GM23338 (cell line): ENCODE results near the gene GRIPAP1. TPM values are rescaled to one million over a fixed set of nuclear protein-coding genes. Genes with fewer than 3 reads are reported as not detected.

ENCODE experiments used
- ATAC-seq: fragments of 200-7000 bp; cut with Tn5 transposase; 3 replicates; pipeline ENCODE4 v1.9.1; 2020
- DNase-seq: peaks from one replicate; pipeline ENCODE4 v3.0.0-alpha.2; 2015; ENCODE audit warnings: low spot score
- H2AFZ ChIP-seq: fragments of 200-600 bp; sonication (generic); 2 replicates; pipeline ENCODE4 v1.8.0; 2016; ENCODE audit warnings: antibody characterized with exemption, mild to moderate bottlenecking, moderate library complexity
- H3F3A ChIP-seq: fragments of 200-600 bp; sonication (generic); replicated peaks from 2 replicates; pipeline ENCODE4 v1.8.0; 2017; ENCODE audit warnings: antibody characterized with exemption, mixed run types, low read depth
- H3K27ac ChIP-seq: fragments of 200-600 bp; sonication (generic); 2 replicates; pipeline ENCODE4 v1.6.1; 2016; ENCODE audit warnings: low read depth
- H3K27me3 ChIP-seq: fragments of 200-600 bp; sonication (generic); 2 replicates; pipeline ENCODE4 v1.8.0; 2016; ENCODE audit warnings: mild to moderate bottlenecking, mixed run types, moderate library complexity; ENCODE audit not compliant: insufficient read depth
- H3K36me3 ChIP-seq: fragments of 200-600 bp; sonication (generic); 2 replicates; pipeline ENCODE4 v1.8.0; 2016; ENCODE audit warnings: mild to moderate bottlenecking; ENCODE audit not compliant: insufficient read depth
- H3K4me1 ChIP-seq: fragments of 200-600 bp; sonication (generic); 2 replicates; pipeline ENCODE4 v1.8.0; 2016; ENCODE audit warnings: mild to moderate bottlenecking, moderate library complexity; ENCODE audit not compliant: insufficient read depth
- H3K4me2 ChIP-seq: fragments of 200-600 bp; sonication (generic); 2 replicates; pipeline ENCODE4 v1.7.1; 2017; ENCODE audit warnings: mixed run types
- H3K4me3 ChIP-seq: fragments of 200-600 bp; sonication (generic); 2 replicates; pipeline ENCODE4 v1.6.1; 2016; ENCODE audit warnings: mixed run types
- H3K79me2 ChIP-seq: fragments of 200-600 bp; sonication (generic); replicated peaks from 2 replicates; pipeline ENCODE4 v1.8.0; 2017; ENCODE audit warnings: mild to moderate bottlenecking; ENCODE audit not compliant: insufficient read depth
- H3K9me2 ChIP-seq: fragments of 200-600 bp; sonication (generic); 2 replicates; pipeline ENCODE4 v1.8.0; 2017; ENCODE audit not compliant: insufficient read depth
- H4K20me1 ChIP-seq: fragments of 200-600 bp; sonication (generic); replicated peaks from 2 replicates; pipeline ENCODE4 v1.8.0; 2017; ENCODE audit warnings: mild to moderate bottlenecking; ENCODE audit not compliant: insufficient read depth
- H3K27ac Mint-ChIP-seq: 2 replicates; pipeline ENCODE4 v1.8.0; 2020; ENCODE audit warnings: inconsistent platforms, mild to moderate bottlenecking, moderate library complexity, mixed read lengths
- H3K27me3 Mint-ChIP-seq: 3 replicates; pipeline ENCODE4 v1.8.0; 2022; ENCODE audit warnings: low read depth, mild to moderate bottlenecking, moderate library complexity, mixed read lengths, inconsistent platforms; ENCODE audit not compliant: insufficient read depth, poor library complexity
- H3K36me3 Mint-ChIP-seq: 3 replicates; pipeline ENCODE4 v1.8.0; 2021; ENCODE audit warnings: low read depth, mild to moderate bottlenecking, inconsistent platforms, moderate library complexity, mixed read lengths
- H3K4me1 Mint-ChIP-seq: 3 replicates; pipeline ENCODE4 v1.8.0; 2020; ENCODE audit warnings: mild to moderate bottlenecking, inconsistent platforms, mixed read lengths
- H3K4me3 Mint-ChIP-seq: 3 replicates; pipeline ENCODE4 v1.8.0; 2021; ENCODE audit warnings: moderate library complexity, mild to moderate bottlenecking, inconsistent platforms, mixed read lengths
- H3K9me3 Mint-ChIP-seq: 3 replicates; pipeline ENCODE4 v1.8.0; 2020; ENCODE audit warnings: moderate library complexity, mild to moderate bottlenecking, inconsistent platforms, mixed read lengths
- CREB1 ChIP-seq: fragments of 250-450 bp; sonication (Bioruptor Pico); IDR thresholded peaks from 2 replicates; pipeline ENCODE4 v1.5.0; 2020; ENCODE audit warnings: low read depth, mild to moderate bottlenecking, moderate library complexity
- EZH2 ChIP-seq: fragments of 200-600 bp; sonication (generic); IDR thresholded peaks from one replicate; pipeline ENCODE4 v1.8.0; 2017; ENCODE audit warnings: antibody characterized with exemption, mild to moderate bottlenecking, low read depth; ENCODE audit not compliant: unreplicated experiment
- JUNB ChIP-seq: IDR thresholded peaks from one replicate; pipeline ENCODE4 v1.6.1; 2016; ENCODE audit warnings: antibody characterized with exemption; ENCODE audit not compliant: unreplicated experiment
- POLR2AphosphoS5 ChIP-seq: IDR thresholded peaks from 2 replicates; pipeline ENCODE4 v1.6.1; 2016; ENCODE audit warnings: antibody characterized with exemption, low read depth
- REST ChIP-seq: IDR thresholded peaks from one replicate; pipeline ENCODE4 v1.6.1; 2018; ENCODE audit warnings: antibody characterized with exemption; ENCODE audit not compliant: unreplicated experiment
- ZNF331 ChIP-seq: fragments of 250-450 bp; sonication (Bioruptor Pico); IDR thresholded peaks from 2 replicates; pipeline ENCODE4 v1.5.0; 2020; ENCODE audit warnings: low read depth, mild to moderate bottlenecking, moderate library complexity
- ZNF462 ChIP-seq: fragments of 250-450 bp; sonication (Bioruptor Pico); IDR thresholded peaks from 2 replicates; pipeline ENCODE4 v1.5.0; 2020; ENCODE audit warnings: mild to moderate bottlenecking, moderate library complexity
- polyA plus RNA-seq: library from polyadenylated mRNA; unstranded; fragments of >200 nt; fragmentation: Nextera tagmentation; extraction: Ambion mirVana; gene quantifications from 2 replicates; pipeline ENCODE4 v1.2.1, GENCODE V29; 2016
- total RNA-seq: library from RNA; depleted of rRNA; stranded (reverse); fragments of >200 nt; shearing (Covaris generic); gene quantifications from 2 replicates; pipeline ENCODE4 v1.2.3, GENCODE V29; 2014

Gene GRIPAP1
- total and polyA plus RNA-seq, 2 experiments from 2014 or later: 39.1 to 62.2 TPM

- ATAC-seq: no peak
- H3K9me2 ChIP-seq: no peaks in the 10 kb centered on the region
- no peak overlapping the region for H3K4me3 Mint-ChIP-seq
- H3K27me3 ChIP-seq: no peaks in the 10 kb centered on the region
- H3K4me2 ChIP-seq: no peak overlapping the region
- no peaks in the 10 kb centered on the region for H4K20me1 ChIP-seq
- TF ChIP-seq REST: no peak
- no peak for TF ChIP-seq JUNB
- no peak for TF ChIP-seq CREB1 (CRISPR knock-in tag)
- TF ChIP-seq EZH2: no peak
- TF ChIP-seq ZNF462 (CRISPR knock-in tag): no peak
- no peak for TF ChIP-seq POLR2AphosphoS5
- TF ChIP-seq ZNF331 (CRISPR knock-in tag): no peak
- H3F3A ChIP-seq: no peaks in the 10 kb centered on the region
- H3K36me3 ChIP-seq: no peaks in the 10 kb centered on the region
- no peak overlapping the region for H3K4me3 ChIP-seq
- no peak overlapping the region for H2AFZ ChIP-seq
- no peaks in the 10 kb centered on the region for H3K9me3 Mint-ChIP-seq
- H3K27me3 Mint-ChIP-seq: peaks cover 2% of the 10 kb centered on the region
- no peaks in the 10 kb centered on the region for H3K4me1 ChIP-seq
- no peak overlapping the region for H3K27ac Mint-ChIP-seq
- no peak overlapping the region for H3K27ac ChIP-seq
- H3K36me3 Mint-ChIP-seq: peaks cover 6% of the 10 kb centered on the region; the same call in 1 of the 3 replicates
- DNase-seq: no peak
- H3K79me2 ChIP-seq: no peaks in the 10 kb centered on the region
- H3K4me1 Mint-ChIP-seq: peaks cover 8% of the 10 kb centered on the region; the same call in 1 of the 3 replicates
Observed at GRCh38 chrX:48966796-48967579, 35.1 kb downstream of the GRIPAP1 start.
